Mononuclear cell (primary cell): ENCODE measurements around the gene SLC38A4. TPM values are rescaled to one million over a fixed set of nuclear protein-coding genes. Genes with fewer than 3 reads are reported as not detected.

Experiments
- H3K27me3 ChIP-seq: 2 replicates; pipeline ENCODE4 v1.6.0; 2011; ENCODE audit warnings: low read length, control low read depth; ENCODE audit not compliant: insufficient read depth
- H3K4me1 ChIP-seq: 2 replicates; pipeline ENCODE4 v1.5.1; 2011; ENCODE audit warnings: mild to moderate bottlenecking, low read length, control low read depth; ENCODE audit not compliant: insufficient read depth
- H3K4me3 ChIP-seq: 2 replicates; pipeline ENCODE4 v1.5.1; 2011; ENCODE audit warnings: mild to moderate bottlenecking, low read length, moderate library complexity
- H3K9me3 ChIP-seq: 2 replicates; pipeline ENCODE4 v1.5.1; 2011; ENCODE audit warnings: low read depth, mild to moderate bottlenecking, control low read depth, low read length
- total RNA-seq: library from RNA; depleted of rRNA; stranded (reverse); fragments of >200 nt; gene quantifications from one replicate; pipeline ENCODE4 v1.2.3, GENCODE V29; 2012

Gene SLC38A4
- total RNA-seq, 1 donor = not detected

DNA sequence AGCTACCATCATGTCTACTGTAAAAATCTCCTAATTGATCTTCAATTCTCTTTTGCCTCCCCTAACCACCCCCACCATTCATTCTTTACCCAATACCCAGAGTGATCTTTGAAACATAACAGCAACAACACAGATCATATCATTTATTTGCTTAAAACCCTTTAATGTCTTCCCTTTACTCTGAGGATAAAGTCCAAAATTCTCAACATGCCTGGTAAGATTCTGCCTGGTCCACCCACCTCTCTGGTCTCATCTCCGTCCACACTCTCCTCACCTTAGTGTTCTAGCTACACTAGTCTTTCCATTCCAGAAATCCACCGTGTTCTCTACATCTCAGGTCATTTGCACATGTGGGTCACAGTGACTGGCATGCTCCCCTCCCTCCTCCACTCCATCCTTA is 27.7 kb downstream of the SLC38A4 start:
- no peak overlapping the region for H3K4me3 ChIP-seq
- no peaks in the 10 kb centered on the region for H3K9me3 ChIP-seq
- H3K27me3 ChIP-seq = no peaks in the 10 kb centered on the region
- no peaks in the 10 kb centered on the region for H3K4me1 ChIP-seq

DNA sequence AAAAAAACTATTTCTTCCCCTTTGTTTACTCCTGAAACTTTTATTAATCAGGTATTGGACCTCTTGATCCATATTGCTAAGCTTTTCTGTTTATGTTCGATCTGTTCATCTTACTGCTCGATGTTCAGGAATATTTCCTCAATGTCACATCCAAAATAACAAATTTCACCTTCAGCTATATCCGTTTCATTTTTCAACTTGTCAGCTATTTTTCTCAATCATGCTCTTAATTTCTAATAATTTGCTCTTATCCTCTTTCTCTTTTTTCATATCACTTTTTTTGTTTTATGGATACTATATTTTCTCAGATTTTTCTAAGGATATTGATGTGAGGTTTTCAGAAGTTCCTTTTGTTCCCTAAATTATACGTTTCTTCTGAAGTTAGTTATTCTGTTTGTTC is 29.8 kb downstream of the SLC38A4 start:
- no peaks in the 10 kb centered on the region for H3K27me3 ChIP-seq
- H3K4me1 ChIP-seq = no peaks in the 10 kb centered on the region
- H3K9me3 ChIP-seq = no peaks in the 10 kb centered on the region
- H3K4me3 ChIP-seq = no peak overlapping the region

DNA sequence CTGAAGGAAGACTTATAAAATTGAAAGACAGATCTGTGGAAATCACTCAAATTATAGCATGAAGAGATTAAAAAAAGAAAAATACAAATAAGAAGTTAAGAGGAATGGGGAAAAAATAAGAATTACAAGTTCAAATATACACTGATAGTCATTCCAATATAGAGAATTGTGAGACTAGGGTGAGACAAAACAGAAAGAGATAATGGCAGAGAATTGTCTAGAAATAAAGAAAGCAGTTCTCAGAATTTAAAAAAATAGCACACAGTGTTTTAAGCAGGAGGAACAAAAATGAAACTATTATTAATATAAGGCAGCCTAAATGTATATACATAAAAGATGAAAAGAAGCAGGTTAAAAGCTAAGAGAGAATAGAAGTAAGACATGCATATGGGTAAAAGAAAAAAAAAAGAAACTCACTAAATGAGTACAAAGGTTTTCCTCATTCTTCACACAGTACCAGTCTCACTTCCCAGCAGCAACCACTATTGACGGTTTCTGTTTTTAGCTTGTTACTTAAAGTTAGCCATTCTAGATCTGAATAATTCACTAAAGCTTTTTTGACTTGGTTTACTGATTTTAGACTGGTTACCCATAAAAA is 31.1 kb downstream of the SLC38A4 start:
- Histone ChIP-seq H3K4me3 (no peak overlapping the region), H3K9me3 (no peaks in the 10 kb centered on the region), H3K4me1 (no peaks in the 10 kb centered on the region), H3K27me3 (no peaks in the 10 kb centered on the region)

DNA sequence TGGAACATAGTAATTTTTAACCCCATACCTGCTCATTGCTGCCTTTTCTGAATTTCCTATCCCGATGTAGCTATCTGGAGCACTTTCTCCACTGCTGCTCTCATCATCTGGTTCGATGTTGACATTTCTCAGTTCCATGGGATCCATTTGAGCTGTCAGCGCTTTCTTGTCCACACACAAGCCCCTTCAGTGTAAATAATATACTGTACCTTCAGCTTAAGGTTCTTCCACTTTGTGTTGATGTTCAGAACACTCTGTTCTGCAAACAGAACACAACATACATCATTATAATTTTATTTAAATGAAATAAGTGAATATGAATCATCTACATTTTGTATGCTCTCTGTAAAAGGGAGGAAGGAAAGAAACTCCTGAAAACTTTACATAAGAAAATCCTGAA is 32.9 kb downstream of the SLC38A4 start:
- no peaks in the 10 kb centered on the region for H3K4me1 ChIP-seq
- H3K4me3 ChIP-seq = no peak overlapping the region
- H3K9me3 ChIP-seq = no peaks in the 10 kb centered on the region
- no peaks in the 10 kb centered on the region for H3K27me3 ChIP-seq

DNA sequence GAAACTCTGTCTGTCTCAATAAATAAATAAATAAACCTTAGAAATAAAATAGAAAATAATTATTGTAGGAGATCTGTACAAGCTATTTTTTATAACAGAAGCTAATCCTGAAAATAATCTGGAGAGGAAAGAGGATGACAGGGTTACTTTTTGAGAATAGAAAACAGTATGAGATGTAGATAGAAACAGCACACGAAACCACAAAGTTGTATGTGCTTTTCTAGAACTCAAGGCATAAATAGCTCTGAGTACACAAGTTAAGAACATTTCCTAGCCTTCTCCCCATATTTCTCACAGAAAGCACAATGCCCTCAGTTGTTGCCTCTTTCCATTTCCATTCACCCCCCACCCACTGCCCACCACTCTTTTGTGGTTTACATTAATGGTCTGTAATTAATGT is 35.7 kb downstream of the SLC38A4 start:
- Histone ChIP-seq H3K4me1 (no peaks in the 10 kb centered on the region), H3K4me3 (no peak overlapping the region), H3K27me3 (no peaks in the 10 kb centered on the region), H3K9me3 (no peaks in the 10 kb centered on the region)

DNA sequence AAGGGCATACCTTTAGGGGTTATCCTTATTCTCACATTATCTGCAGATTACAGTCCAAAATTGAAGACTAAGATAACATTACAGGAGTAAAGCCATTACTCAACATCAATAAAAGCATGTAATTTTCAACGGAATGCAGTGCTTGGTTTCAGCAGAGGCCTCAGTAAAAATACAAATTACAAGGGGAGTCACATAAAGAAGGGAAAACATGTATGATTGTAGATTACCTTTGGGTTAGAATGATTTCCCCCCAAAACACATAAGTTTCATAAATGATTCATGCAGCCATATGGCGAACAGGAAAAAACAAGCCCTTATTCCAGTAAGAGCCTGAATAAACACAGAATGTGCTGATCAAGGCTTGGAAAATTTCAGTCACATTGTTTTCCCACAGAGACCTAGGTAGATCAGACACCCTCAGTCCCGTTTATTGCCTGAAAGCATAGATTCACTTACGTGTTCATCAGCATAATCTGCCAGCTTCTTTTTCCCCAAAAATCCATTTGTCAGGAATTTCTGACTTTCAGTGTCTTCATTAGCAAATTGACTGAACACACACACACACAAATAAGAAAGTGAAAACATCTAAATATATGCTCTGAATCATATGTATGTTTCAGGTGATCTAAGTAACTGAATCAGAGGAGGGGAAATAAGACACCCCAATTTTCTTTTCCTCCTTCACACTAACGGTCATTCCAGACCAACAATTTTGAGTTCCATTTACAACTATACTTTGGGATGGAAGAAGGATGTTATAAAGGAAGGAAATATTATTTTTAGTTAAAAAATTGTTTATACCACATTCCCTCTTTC is 37.5 kb downstream of the SLC38A4 start:
- Histone ChIP-seq H3K4me3 (no peak overlapping the region), H3K4me1 (no peaks in the 10 kb centered on the region), H3K9me3 (no peaks in the 10 kb centered on the region)

DNA sequence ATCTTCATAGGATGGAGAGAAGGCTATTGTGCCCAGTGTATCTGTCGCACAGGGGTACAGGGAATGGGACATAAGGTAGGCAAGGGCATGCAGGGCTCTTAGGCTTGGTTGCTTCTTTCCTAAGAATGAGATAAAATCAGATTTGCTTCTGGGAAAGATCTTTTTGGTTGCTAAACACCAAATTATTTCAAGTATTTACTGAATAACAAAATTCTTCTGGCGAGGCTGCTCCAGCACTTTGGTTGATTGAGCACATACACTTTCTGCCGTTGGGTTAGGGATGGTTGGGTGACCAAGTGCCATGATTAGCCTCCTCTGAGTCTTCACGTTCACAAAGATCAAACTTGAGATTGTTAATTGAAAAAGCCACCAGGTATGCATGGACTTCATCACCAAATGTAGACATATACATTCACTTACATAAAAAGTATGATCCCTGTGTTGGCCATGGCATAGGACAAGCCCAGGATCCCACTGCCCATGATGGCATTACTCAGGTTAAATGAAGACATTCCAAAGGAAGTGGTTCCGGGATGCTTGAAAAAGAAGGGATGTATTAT is 38.2 kb downstream of the SLC38A4 start:
- H3K4me1 ChIP-seq = no peaks in the 10 kb centered on the region
- no peak overlapping the region for H3K4me3 ChIP-seq
- H3K27me3 ChIP-seq = no peaks in the 10 kb centered on the region
- no peaks in the 10 kb centered on the region for H3K9me3 ChIP-seq

More for the DNA sequence above, 37.5 kb downstream of the SLC38A4 start:
- no peaks in the 10 kb centered on the region for H3K27me3 ChIP-seq

DNA sequence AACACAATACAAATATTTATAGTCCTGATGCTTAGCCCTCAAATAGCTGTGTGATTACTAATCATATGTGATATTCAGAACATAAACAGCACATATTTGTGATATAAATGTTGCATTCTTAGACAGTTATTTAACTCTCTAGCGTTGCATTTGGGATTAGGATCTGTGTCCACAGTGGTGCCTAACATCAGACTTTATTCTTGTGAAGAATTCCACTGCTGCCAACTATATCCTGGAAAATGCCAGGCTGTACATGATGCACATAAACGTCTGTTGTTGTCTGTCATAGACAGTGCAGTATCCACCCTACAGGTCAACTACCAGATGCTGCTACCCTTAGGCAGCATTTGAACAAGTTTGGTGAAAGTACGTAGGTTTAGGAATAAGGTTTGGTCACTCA is 39.0 kb downstream of the SLC38A4 start:
- Histone ChIP-seq H3K27me3 (no peaks in the 10 kb centered on the region), H3K4me3 (no peak overlapping the region), H3K4me1 (no peaks in the 10 kb centered on the region), H3K9me3 (no peaks in the 10 kb centered on the region)

DNA sequence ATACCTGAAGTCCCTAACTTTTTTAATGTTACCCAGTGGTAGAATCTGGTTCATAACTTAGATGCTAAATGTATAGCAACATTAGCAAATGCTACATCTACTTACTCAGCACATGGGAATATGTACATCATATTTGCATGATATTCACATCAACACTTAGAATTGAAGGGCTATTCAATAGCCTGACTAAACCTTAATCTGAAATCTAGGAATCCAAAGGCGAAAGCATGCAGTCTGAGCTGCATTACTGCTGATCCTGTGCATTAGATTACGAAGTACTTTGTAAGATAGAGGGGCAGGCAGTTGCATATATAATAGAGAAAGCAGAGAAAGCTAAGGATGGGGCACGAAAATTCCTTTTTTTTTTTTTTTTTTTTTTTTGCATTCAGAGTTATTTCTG is 40.4 kb downstream of the SLC38A4 start:
- Histone ChIP-seq H3K4me3 (no peak overlapping the region), H3K27me3 (no peaks in the 10 kb centered on the region), H3K9me3 (no peaks in the 10 kb centered on the region), H3K4me1 (no peaks in the 10 kb centered on the region)

DNA sequence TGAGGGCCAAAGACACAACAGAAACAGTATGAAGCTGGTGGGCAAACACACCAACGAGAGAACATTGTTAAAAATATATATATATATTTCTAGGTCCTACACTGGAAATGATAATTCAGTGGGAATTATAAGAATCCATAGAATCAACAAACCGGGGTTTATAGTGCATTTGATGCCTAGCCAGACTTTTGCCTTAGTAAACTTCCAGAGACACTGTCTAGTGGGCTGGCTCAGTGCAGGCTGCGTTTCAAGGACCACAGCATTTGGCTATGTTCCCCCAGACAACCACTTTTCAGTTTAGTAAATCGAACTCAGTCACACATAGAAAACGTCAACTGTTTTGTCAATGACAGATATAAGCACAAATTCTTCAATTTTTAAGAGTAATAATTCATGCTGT is 41.9 kb downstream of the SLC38A4 start:
- Histone ChIP-seq H3K4me1 (no peaks in the 10 kb centered on the region), H3K27me3 (no peaks in the 10 kb centered on the region), H3K4me3 (no peak overlapping the region), H3K9me3 (no peaks in the 10 kb centered on the region)

DNA sequence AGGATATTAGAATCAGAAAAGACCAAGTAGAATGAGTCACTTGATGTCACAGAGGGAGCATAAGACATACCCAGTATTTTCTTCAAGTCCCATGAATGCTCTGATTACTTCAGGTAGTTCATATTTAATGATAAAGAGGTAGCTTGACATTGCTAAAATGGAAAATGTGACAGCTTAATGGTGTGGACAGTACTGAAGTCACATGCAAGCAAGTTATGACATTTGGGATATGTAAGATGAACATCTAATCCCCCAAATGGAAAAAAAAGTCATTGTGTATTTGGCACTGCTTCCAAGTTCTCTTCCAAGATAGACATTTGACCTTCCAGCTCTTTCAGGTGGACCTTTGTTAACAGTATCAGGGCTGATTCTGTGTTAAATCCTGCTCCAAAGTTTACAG is 45.9 kb downstream of the SLC38A4 start:
- no peaks in the 10 kb centered on the region for H3K27me3 ChIP-seq
- H3K9me3 ChIP-seq = no peaks in the 10 kb centered on the region
- H3K4me3 ChIP-seq = no peak overlapping the region
- H3K4me1 ChIP-seq = no peaks in the 10 kb centered on the region

DNA sequence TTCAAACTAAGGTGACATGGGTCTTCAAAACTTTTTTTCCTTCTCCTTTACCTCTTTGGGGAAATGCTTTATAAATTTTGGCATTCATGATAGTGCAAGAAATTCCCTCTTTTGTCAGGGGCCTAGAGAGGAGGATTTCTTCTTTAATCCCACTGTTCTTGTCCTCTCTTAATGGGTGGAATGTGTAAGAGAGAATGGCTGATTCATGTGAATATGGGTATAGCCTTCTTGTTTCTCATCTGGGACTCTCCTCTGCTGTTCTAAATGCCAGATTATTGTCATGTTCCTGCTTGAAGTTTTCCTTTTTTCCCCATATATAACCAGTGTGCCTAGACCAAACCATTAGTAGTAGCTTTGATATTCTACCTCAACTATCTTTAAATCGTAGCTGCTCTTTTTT is 46.7 kb downstream of the SLC38A4 start:
- no peak overlapping the region for H3K4me3 ChIP-seq
- no peaks in the 10 kb centered on the region for H3K9me3 ChIP-seq
- H3K4me1 ChIP-seq = no peaks in the 10 kb centered on the region
- no peaks in the 10 kb centered on the region for H3K27me3 ChIP-seq

DNA sequence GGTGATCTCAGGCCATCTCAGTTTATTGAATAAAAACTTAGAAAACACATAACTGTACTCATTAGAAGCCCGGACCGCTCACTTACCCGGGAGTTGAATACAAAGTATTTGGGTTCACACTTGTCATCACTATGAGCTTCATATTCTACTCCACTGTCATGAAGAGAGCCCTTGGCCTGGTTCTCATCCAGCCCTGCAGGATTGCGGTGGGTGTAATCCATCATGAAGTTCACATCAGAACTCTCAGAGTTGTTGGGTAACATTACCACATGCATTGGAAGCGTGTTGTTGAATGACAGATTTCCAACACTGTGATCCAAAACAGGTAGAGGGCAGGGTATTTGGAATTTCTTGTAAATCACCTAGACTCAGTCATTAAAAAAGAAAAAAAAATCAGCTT is 47.4 kb downstream of the SLC38A4 start:
- Histone ChIP-seq H3K27me3 (no peaks in the 10 kb centered on the region), H3K4me3 (no peak overlapping the region), H3K9me3 (no peaks in the 10 kb centered on the region), H3K4me1 (no peaks in the 10 kb centered on the region)

DNA sequence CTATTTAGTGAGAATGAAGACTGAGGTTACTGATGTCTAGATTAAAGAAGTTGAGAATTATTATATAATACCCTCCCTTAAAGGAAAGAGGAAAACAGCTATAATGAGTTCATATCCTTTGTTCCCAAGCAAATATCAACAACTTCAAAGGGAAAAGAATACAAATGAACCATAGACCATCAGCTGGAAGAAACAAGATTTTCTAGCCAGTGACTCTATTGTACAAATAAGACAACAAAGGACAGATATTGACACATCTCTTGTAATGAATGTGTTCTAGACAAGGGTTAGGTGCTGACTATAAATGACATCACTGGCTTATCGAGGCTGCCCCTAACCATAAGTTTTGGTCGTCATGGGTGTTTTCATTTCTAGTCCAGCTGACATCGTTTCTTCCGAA is 48.2 kb downstream of the SLC38A4 start:
- Histone ChIP-seq H3K27me3 (no peaks in the 10 kb centered on the region), H3K4me3 (no peak overlapping the region), H3K9me3 (no peaks in the 10 kb centered on the region), H3K4me1 (no peaks in the 10 kb centered on the region)

DNA sequence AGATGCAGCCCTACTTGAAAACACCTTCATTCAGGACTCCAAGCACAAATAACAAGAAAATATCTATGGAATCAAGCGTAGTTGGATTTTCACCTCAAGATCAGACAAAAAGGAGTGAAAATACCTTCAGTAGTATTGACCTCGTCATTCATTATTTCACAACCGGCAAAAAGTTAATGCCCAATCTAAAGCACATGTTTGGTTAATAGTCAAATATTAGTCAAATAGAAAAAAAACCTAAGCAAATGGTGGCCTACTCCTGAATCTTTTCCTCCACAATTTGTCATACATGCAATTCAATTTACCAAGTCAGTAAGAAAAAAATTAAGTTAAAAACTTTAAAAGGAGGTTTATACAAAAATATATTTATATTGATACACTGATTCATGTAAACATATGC is 50.0 kb downstream of the SLC38A4 start:
- H3K27me3 ChIP-seq = no peaks in the 10 kb centered on the region
- H3K9me3 ChIP-seq = no peaks in the 10 kb centered on the region
- H3K4me1 ChIP-seq = no peaks in the 10 kb centered on the region
- no peak overlapping the region for H3K4me3 ChIP-seq

DNA sequence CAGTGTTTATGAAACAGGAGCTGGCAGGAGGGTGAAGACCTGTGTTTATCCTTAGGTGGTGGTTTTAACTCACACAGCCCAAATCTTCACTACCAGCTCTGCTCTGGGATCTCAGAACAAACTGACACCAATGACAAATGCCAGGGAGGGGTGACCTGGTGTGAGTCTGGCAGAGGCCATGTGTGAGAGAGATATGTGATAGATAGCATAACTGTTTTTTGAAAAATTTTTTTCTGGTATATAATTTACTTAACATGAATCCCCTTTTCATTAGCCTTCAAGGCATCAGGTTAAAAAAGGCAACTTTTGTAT is 51.5 kb downstream of the SLC38A4 start:
- H3K4me1 ChIP-seq = no peaks in the 10 kb centered on the region
- H3K27me3 ChIP-seq = no peaks in the 10 kb centered on the region
- no peak overlapping the region for H3K4me3 ChIP-seq
- no peaks in the 10 kb centered on the region for H3K9me3 ChIP-seq
